Vagina (tissue), 2 donors: Measurements from ENCODE around the gene CHST11. TPM values are rescaled to one million over a fixed set of nuclear protein-coding genes. Genes with fewer than 3 reads are reported as not detected.

Experiments
- DNase-seq, 2 donors: peaks; one replicate each; pipeline ENCODE4 v3.0.0-alpha.2; 2017; ENCODE audit errors: extremely low spot score in 2 of 2
- H3K27ac ChIP-seq: fragments of 200-600 bp; sonication (generic); one replicate; pipeline ENCODE4 v1.5.1; 2019
- H3K27me3 ChIP-seq: fragments of 200-600 bp; sonication (generic); one replicate; pipeline ENCODE4 v1.5.1; 2019
- H3K36me3 ChIP-seq, 2 donors: fragments of 200-600 bp; sonication (generic); one replicate each; pipeline ENCODE4 v1.5.1; 2017 to 2019
- H3K4me1 ChIP-seq: fragments of 200-600 bp; sonication (generic); one replicate; pipeline ENCODE4 v1.5.1; 2019
- H3K4me3 ChIP-seq, 2 donors: fragments of 200-600 bp; sonication (generic); 1 replicate in 1 of 2; 2 replicates in 1 of 2; pipeline ENCODE4 v1.5.1; 2016 to 2019
- H3K9me3 ChIP-seq: fragments of 200-600 bp; sonication (generic); one replicate; pipeline ENCODE4 v1.5.1; 2019
- POLR2A ChIP-seq, 2 donors: fragments of 450-650 bp; IDR thresholded peaks; one replicate each; pipeline ENCODE4 v1.6.1; 2017; ENCODE audit warnings: antibody characterized with exemption in 2 of 2, mild to moderate bottlenecking in 2 of 2, moderate library complexity in 2 of 2
- POLR2AphosphoS5 ChIP-seq, 2 donors: sonication (generic); formaldehyde crosslinking; IDR thresholded peaks; one replicate each; pipeline ENCODE4 v1.9.0; 2017; ENCODE audit warnings: antibody characterized with exemption in 2 of 2, mild to moderate bottlenecking in 2 of 2, low read depth in 1 of 2; ENCODE audit not compliant: insufficient read depth in 1 of 2
- intact Hi-C: fragments of 100-400 bp; cut with DNase I; formaldehyde crosslinking; loops from one replicate; pipeline ENCODE4 v1.15.1; 2023
- total RNA-seq: library from RNA; depleted of rRNA; stranded (reverse); fragments of >200 nt; gene quantifications from one replicate; pipeline ENCODE4 v1.2.3, GENCODE V29; 2016
- TF ChIP-seq, protein P1 (sequence below), 3 experiments: fragments of 450-650 bp in 2 of 3; fragments of 200-600 bp in 1 of 3; sonication (generic) in 1 of 3; IDR thresholded peaks; one replicate each; pipeline ENCODE4 v1.5.1; 2017 to 2019; ENCODE audit warnings: antibody characterized with exemption in 3 of 3, mild to moderate bottlenecking in 2 of 3, moderate library complexity in 2 of 3

CHST11 gene
- total RNA-seq, 1 donor from 2014 or later: 40.0 TPM

DNA sequence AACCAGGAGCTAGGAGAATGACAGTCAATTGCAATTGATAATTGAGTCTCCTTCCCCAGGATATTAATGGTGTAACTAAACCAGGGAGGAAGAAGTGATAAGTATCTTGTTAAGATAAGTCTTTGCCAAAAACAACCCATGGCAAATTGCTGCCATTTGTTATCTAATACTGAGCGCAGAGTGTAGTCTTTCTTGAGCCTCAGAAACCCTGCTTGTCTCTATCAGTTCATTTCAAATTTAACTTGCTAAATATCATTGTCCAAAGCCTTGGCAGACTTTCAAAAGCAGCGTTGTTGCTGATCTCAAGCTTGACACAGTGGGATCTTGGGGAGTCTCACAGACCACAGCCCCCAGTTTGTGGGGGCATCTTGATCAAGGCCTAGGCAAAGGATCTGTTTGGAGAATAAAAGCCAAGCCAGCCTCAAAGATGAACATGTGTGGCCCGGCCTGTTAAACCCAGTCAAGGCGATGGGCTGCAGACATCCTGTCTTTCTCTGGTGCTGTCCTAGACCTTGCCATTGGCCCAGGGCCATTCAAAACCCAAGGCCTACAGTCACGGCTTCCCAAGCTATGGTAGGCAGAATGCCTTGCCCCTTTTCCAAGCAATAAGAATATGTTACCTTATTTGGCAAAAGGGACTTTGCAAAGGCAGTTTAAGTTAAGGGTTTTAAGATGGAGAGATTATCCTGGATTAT lies 164.2 kb downstream of the CHST11 start:
- Histone ChIP-seq H3K4me1 (peaks cover 4% of the 10 kb centered on the region), H3K27ac (no peak overlapping the region), H3K27me3 (no peaks in the 10 kb centered on the region), H3K9me3 (no peaks in the 10 kb centered on the region), H3K36me3 (no peaks in the 10 kb centered on the region), H3K4me3 (no peak overlapping the region)
- intact Hi-C loops: no loop called here
- no peak for DNase-seq
- TF ChIP-seq POLR2AphosphoS5 (IDR thresholded peaks at IDR 0.05; ENCODE audit: insufficient read depth in 1 of 2, low read depth in 1 of 2) (no peak), POLR2A (IDR thresholded peaks at IDR 0.05) (no peak)
- TF ChIP-seq, protein P1, sequence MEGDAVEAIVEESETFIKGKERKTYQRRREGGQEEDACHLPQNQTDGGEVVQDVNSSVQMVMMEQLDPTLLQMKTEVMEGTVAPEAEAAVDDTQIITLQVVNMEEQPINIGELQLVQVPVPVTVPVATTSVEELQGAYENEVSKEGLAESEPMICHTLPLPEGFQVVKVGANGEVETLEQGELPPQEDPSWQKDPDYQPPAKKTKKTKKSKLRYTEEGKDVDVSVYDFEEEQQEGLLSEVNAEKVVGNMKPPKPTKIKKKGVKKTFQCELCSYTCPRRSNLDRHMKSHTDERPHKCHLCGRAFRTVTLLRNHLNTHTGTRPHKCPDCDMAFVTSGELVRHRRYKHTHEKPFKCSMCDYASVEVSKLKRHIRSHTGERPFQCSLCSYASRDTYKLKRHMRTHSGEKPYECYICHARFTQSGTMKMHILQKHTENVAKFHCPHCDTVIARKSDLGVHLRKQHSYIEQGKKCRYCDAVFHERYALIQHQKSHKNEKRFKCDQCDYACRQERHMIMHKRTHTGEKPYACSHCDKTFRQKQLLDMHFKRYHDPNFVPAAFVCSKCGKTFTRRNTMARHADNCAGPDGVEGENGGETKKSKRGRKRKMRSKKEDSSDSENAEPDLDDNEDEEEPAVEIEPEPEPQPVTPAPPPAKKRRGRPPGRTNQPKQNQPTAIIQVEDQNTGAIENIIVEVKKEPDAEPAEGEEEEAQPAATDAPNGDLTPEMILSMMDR (IDR thresholded peaks at IDR 0.05): no peak

DNA sequence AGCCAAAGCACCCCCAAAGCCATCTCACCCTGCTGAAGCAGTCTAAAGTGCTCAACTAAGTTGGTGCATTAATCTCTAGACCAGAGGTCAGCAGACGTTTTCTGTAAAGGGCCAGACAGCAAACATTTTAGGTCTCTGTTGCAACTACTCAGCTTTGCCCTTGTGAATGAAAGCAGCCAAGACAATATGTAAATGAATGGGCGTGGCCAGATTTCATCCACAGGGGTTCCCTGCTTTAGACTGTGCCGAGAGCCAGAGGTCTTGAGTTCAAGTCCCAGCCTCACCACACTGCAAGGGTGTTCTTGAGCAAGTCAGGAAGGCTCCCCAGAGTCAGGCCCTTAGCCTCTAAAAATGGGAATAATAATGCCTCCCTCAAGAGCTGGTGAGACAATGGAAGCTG lies 166.2 kb downstream of the CHST11 start:
- Histone ChIP-seq H3K27ac (no peak overlapping the region), H3K9me3 (no peaks in the 10 kb centered on the region), H3K36me3 (no peaks in the 10 kb centered on the region), H3K4me1 (peaks cover 16% of the 10 kb centered on the region), H3K27me3 (no peaks in the 10 kb centered on the region), H3K4me3 (no peak overlapping the region)
- no peak for DNase-seq
- intact Hi-C loops: no loop called here
- TF ChIP-seq, protein P1 (IDR thresholded peaks at IDR 0.05): no peak
- TF ChIP-seq POLR2A (IDR thresholded peaks at IDR 0.05) (no peak), POLR2AphosphoS5 (IDR thresholded peaks at IDR 0.05; ENCODE audit: insufficient read depth in 1 of 2, low read depth in 1 of 2) (no peak)

DNA sequence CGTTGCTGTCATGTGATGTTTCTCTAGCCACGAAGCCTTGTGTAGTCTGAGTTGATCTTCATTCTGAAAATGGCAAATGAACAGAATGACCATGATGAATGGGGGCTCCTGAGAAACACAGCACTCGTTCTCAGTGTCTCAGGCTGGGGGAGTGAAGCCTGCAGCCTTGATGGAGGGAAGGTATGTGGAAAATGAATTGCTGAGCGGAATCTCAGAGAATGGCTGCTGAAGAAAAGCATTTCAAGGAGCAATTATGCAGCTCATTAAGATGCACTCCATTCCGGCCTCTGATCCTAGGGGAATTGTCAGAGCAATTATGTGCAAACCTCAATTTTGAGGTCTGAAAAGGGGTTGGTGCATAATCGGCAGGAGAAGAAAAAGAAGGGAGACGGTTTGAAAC lies 167.1 kb downstream of the CHST11 start:
- Histone ChIP-seq H3K36me3 (no peaks in the 10 kb centered on the region), H3K27me3 (no peaks in the 10 kb centered on the region), H3K4me3 (no peak overlapping the region), H3K4me1 (peaks cover 16% of the 10 kb centered on the region), H3K27ac (no peak overlapping the region), H3K9me3 (no peaks in the 10 kb centered on the region)
- DNase-seq: no peak
- intact Hi-C loops: no loop called here
- TF ChIP-seq POLR2A (IDR thresholded peaks at IDR 0.05) (no peak), POLR2AphosphoS5 (IDR thresholded peaks at IDR 0.05; ENCODE audit: insufficient read depth in 1 of 2, low read depth in 1 of 2) (no peak)
- TF ChIP-seq, protein P1 (IDR thresholded peaks at IDR 0.05): no peak

DNA sequence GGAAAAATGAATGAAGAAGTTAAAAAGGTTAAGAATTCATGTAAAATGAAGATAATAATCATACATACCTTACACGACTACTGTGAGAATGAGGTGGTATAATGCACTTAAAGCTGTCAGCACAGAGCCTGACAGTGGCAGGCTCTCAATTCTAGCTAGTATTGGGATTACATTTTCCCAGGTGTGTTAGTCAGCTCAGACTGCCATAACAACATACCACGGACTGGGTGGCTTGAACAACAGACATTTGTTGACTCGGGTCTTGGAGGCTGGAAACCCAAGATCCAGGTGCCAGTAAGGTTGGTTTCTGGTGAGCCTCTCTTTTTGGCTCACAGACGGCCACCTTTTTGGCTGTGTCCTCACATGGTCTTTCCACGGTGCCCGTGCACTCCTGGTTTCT lies 167.8 kb downstream of the CHST11 start:
- no peak overlapping the region for H3K4me3 ChIP-seq
- H3K36me3 ChIP-seq: no peaks in the 10 kb centered on the region
- DNase-seq: no peak
- peaks cover 16% of the 10 kb centered on the region for H3K4me1 ChIP-seq
- no peaks in the 10 kb centered on the region for H3K27me3 ChIP-seq
- H3K27ac ChIP-seq: no peak overlapping the region
- intact Hi-C loops: no loop called here
- TF ChIP-seq, protein P1 (IDR thresholded peaks at IDR 0.05): no peak
- no peak for TF ChIP-seq POLR2A (IDR thresholded peaks at IDR 0.05)
- TF ChIP-seq POLR2AphosphoS5 (IDR thresholded peaks at IDR 0.05; ENCODE audit: insufficient read depth in 1 of 2, low read depth in 1 of 2): no peak
- no peaks in the 10 kb centered on the region for H3K9me3 ChIP-seq

DNA sequence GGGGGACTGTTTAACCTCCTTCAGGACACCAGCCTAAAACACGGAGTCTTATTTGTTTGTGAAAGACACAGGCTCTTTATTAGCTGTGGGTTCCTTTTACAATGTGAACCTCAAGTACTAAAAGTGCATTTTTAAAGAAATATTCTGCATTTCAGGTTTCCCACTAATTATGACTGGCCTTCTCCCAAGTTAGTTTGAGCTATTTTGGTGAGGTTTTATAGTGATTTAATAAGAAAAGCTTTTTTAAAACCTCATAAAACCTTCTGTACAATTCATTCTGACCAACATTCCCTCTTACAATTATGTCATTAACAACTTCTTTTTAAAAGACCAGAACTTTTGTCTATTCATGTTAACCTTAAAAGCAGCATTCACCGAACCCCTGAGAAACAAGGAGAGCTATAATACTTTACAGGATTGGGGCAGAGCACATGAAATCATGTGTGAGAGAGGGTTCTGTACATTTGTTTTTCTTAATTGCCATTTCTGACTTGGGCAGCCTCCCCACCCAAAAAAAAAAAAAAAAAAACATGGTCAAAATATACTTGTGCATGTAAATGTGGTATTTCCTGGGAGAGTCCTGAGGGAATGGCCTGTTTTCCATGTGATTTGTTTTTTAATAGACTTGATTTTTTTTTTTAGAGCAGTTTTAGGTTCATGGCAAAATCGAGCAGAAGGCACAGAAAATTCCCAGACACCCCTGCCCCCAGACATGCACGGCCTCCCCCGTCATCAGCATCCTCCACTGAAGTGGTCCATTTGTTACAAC lies 169.5 kb downstream of the CHST11 start:
- TF ChIP-seq POLR2AphosphoS5 (IDR thresholded peaks at IDR 0.05; ENCODE audit: insufficient read depth in 1 of 2, low read depth in 1 of 2) (no peak), POLR2A (IDR thresholded peaks at IDR 0.05) (no peak)
- TF ChIP-seq, protein P1 (IDR thresholded peaks at IDR 0.05): no peak
- intact Hi-C loops: no loop called here
- Histone ChIP-seq H3K4me3 (no peak overlapping the region), H3K27me3 (no peaks in the 10 kb centered on the region), H3K27ac (no peak overlapping the region), H3K9me3 (no peaks in the 10 kb centered on the region), H3K36me3 (no peaks in the 10 kb centered on the region), H3K4me1 (peaks cover 16% of the 10 kb centered on the region)
- no peak for DNase-seq
